Astrocyte of the spinal cord (primary cell): ENCODE measurements around the gene ME3.
"Not testable (repeated sequence)": the region's sequence is repeated elsewhere in the genome, so short reads cannot be mapped to it uniquely, and the experiment has no call there.

Source experiments
- DNase-seq: peaks from one replicate; pipeline ENCODE4 v3.0.0; 2011; ENCODE audit warnings: low read depth, low spot score
- H3K4me3 ChIP-seq: 2 replicates; pipeline ENCODE4 v1.5.1; 2011; ENCODE audit warnings: low read depth, mild to moderate bottlenecking, low read length, moderate library complexity
- CTCF ChIP-seq: IDR thresholded peaks from 2 replicates; pipeline ENCODE4 v1.5.1; 2012; ENCODE audit warnings: low read depth, mild to moderate bottlenecking, low read length, inconsistent platforms
- in situ Hi-C: cut with HindIII; loops from 2 replicates; pipeline ENCODE4 v1.10.0; 2017; ENCODE audit warnings: low sequenced_read_pairs

Gene ME3

GRCh38 chr11:86431258-86431657 lies 241.2 kb downstream of the ME3 start:
- no peak for DNase-seq
- H3K4me3 ChIP-seq: no peak overlapping the region
- TF ChIP-seq CTCF: no peak
- in situ Hi-C loops: no loop called here

- TF ChIP-seq CTCF: no peak
- in situ Hi-C loops: no loop called here
- H3K4me3 ChIP-seq: no peak overlapping the region
- DNase-seq: no peak
Observed at GRCh38 chr11:86427441-86427840, 245.0 kb downstream of the ME3 start.

DNA sequence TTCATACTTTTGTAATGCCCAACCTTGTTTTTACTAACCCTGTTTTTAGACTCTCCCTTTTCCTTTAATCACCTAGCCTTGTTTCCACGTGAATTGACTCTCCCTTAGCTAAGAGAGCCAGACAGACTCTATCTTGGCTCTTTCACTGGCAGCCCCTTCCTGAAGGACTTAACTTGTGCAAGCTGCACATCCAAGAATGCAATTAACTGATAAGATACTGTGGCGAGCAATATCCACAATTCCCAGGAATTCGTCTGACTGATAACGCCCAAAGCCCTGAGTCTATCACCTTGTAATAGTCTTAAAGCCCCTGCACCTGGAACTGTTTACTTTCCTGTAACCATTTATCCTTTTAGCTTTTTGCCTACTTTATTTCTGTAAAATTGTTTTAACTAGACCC lies 248.9 kb downstream of the ME3 start:
- DNase-seq, in situ Hi-C loops: not testable (repeated sequence)

DNA sequence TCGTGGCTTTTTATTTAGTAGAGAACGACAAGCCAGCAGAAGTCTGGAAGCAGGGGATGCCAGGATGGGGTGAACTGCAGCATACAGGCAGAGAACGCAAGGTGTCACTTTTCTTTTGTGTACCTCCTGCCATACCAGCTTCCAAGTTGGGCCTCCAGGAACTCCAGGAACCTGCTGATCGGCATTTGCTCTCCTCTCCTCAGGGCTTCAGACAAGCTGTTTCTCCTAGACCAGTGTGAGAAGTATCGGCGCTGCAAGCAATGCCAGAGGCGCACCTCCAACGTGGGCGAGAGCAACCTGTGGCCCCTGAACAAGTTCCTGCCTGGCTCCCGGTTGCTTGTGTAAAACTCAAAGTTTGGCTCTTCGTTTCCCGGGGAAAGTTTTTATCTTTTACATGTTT lies 250.0 kb downstream of the ME3 start:
- no peak overlapping the region for H3K4me3 ChIP-seq
- no peak for TF ChIP-seq CTCF
- no peak for DNase-seq
- in situ Hi-C loops: no loop called here

More for the DNA sequence above, 248.9 kb downstream of the ME3 start:
- not testable (repeated sequence) for H3K4me3 ChIP-seq

DNA sequence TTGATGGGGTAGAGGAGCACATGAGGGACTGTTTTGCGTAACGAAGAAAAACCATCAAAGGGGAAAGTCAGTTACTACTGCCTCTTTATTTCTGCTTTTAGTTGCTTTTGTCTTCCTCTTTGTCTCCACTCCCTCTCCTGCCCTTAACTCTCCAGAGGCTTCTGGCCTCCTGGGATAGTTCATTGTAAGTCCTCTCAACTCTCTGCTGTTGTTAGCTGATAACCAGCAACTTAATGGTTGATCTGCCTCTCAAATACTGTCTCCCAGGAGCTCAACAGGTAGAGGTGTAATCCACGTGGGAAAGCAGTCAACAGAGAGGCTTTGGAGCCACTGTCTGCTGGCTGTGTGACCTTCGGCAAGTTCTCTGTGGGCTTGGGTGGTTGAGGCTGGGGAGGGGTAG lies 250.5 kb downstream of the ME3 start:
- in situ Hi-C loops: no loop called here
- TF ChIP-seq CTCF: no peak
- H3K4me3 ChIP-seq: no peak overlapping the region
- DNase-seq: no peak

DNA sequence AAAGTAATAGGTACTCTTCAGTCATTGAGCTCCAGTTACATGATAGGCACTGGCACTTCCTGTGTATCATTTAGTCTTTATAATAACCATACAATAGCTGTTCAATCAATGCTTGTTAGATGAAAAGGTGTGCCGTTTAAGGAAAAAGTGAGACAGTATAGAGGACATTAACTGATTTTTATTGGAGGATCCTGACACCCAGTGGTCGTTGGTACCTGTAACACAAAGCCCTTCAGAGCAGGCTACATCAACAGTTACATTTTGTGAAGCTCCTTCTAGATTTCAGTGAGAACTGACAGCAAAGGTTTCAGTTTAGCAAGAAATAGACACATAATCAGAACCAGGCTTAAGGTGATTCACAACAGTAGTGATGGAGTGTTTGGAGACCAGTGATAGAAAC lies 253.5 kb downstream of the ME3 start:
- peak; percentile 34 for DNase-seq
- peak; percentile 27 for TF ChIP-seq CTCF
- in situ Hi-C loops: no loop called here
- no peak overlapping the region for H3K4me3 ChIP-seq

DNA sequence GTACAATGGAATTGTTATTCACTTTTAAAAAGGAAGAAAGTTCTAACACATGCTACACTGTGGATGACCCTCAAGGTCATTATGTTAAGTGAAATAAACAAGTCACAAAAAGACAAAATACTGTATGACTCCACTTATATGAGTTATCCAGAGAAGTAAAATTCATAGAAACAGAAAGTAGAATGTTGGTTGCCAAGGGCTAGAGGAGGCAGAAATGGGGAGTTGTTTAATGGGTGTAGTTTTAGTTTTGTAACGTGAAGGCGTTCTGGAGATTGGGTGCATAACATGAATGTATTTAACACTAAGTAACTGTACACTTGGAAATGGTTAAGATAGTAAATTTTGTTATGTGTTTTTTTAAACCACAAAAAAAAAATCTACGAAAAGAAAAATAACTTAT lies 253.9 kb downstream of the ME3 start:
- TF ChIP-seq CTCF: no peak
- DNase-seq: no peak
- H3K4me3 ChIP-seq: no peak overlapping the region
- in situ Hi-C loops: no loop called here
